GM04504 (cell line): ENCODE data around the gene ZNF273.

Experiments used
- DNase-seq: peaks from one replicate; pipeline ENCODE4 v3.0.0-alpha.2; 2012; ENCODE audit warnings: low read depth

Gene ZNF273

DNA sequence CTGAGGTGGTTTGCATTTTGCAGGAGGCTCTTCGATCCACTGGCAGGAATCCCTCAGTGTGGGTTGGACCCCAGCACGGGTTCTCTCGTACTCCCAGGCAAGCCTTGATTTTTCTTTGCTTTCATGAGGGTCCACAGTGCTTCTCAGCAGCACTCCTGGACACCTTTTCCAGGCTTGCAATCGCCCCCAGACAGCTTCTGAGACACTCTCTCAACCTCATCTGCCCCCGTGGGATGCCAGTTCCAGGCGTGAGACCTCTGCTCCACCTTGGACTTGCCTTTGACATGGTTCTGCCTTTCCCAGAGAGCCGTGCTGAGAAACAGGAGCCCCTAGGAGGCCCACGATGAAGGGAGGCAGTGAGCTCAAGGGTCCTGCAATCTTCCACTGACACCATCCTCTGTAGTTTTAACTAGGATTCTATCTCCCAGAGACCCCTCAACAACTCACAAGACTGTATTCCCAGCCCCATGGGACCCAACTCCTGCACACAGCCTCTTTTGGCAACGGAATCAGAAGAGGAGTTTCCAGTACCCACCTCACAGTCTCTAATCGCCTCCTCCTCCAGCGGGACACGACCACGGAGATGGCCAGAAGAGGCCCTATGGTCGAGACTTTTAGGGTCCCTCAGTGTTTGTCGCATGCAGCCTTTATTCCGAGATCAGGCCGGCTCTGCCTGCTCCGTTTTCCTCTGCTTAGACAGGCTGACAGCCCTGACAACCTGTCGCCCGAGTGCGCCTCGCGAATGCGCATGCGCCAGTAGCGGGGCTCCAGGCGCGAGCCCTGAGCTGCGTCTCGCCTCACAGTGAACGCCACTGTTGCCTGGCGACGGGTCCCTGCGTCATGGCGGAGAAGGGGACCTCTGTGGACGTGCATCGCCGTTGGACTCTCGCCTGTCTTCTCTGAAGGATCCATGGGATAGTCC, 26.0 kb upstream of the ZNF273 start:
- DNase-seq = no peak

GRCh38 chr7:64877714-64878610, 25.1 kb upstream of the ZNF273 start:
- no peak for DNase-seq

GRCh38 chr7:64878684-64879083, 24.4 kb upstream of the ZNF273 start:
- no peak for DNase-seq

- no peak for DNase-seq
These were observed 23.9 kb upstream of the ZNF273 start for GRCh38 chr7:64879086-64879730.

GRCh38 chr7:64879800-64880199, 23.3 kb upstream of the ZNF273 start:
- DNase-seq = no peak

GRCh38 chr7:64880322-64881297, 22.5 kb upstream of the ZNF273 start:
- no peak for DNase-seq

- no peak for DNase-seq
These were observed 21.4 kb upstream of the ZNF273 start for GRCh38 chr7:64881461-64882287.

DNA sequence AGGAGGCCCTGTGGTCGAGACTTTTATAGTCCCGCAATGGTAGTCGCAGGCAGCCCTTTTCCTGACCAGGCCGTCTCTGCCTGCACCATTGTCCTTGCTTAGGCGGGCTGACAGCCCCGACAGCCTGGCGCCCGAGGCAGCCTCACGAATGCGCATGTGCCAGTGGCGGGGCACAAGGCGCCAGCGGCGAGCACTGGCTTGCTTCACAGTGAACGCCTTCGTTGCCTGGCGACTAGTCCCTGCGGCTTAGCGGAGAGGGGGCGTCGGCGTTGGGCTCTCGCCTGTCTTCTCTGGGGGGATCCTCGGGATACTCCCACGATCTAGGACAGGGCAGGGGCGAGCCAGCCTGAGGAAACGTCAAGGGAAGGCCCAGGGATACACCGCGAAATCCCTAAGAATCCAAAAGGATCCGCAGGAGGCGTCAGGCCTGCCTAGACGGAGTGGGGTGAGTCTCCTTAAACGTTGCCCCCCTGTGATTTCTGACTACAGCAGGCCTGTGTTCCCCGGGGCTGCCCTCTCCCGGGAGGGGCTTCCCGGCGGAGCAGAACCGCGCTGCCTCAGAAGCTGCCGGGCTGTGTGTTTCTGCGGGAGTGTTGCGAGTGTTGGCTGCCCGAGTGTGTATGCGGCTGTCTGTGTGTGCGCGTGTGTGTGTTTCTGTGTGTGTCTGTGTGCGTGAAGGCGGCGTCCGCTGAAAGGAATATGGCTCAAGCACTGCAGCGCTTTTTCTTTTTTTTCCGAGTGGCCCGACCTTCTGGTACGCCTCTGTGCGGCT, 20.5 kb upstream of the ZNF273 start:
- no peak for DNase-seq

- no peak for DNase-seq
These were observed 19.8 kb upstream of the ZNF273 start for GRCh38 chr7:64883113-64883905.

DNA sequence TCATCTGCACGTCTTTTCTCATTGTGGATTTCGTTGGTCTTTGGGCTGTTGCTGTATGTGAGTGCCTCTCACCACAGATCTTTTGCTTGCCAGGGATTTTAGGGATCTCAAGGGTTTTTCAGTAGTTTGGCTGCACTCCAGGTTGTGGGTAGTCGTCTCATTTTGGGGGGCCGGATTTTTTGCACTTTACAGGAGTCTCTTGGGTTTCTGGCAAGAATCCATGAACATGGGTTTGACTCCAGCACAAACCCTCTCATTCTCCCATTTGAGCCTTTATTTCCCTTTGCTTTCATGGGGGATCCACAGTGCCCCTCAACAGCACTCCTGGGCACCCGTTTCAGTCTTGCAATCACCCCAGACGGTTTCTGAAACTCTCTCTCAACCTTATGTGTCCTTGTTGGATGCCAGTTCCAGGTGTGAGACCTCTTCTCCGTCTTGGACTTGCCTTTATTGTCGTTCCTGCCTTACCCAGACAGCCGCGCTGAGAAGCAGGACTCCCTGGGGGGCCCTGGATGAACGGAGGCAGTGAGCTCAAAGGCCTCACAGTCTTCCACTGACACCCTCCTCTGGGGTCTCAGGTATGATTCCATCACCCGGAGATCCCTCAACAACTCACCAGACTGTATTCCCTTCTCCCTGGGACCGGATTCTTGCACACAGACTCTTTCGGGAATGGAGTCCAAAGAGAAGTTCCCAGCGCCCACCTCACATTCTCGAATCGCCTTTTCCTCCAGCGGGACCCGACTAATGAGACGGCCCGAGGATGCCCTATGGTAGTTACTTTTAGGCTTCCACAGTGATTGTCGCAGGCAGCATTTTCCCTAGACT, 18.8 kb upstream of the ZNF273 start:
- no peak for DNase-seq

GRCh38 chr7:64884913-64885370, 18.1 kb upstream of the ZNF273 start:
- no peak for DNase-seq

GRCh38 chr7:64885520-64886240, 17.4 kb upstream of the ZNF273 start:
- no peak for DNase-seq

GRCh38 chr7:64886956-64887545, 16.0 kb upstream of the ZNF273 start:
- no peak for DNase-seq

DNA sequence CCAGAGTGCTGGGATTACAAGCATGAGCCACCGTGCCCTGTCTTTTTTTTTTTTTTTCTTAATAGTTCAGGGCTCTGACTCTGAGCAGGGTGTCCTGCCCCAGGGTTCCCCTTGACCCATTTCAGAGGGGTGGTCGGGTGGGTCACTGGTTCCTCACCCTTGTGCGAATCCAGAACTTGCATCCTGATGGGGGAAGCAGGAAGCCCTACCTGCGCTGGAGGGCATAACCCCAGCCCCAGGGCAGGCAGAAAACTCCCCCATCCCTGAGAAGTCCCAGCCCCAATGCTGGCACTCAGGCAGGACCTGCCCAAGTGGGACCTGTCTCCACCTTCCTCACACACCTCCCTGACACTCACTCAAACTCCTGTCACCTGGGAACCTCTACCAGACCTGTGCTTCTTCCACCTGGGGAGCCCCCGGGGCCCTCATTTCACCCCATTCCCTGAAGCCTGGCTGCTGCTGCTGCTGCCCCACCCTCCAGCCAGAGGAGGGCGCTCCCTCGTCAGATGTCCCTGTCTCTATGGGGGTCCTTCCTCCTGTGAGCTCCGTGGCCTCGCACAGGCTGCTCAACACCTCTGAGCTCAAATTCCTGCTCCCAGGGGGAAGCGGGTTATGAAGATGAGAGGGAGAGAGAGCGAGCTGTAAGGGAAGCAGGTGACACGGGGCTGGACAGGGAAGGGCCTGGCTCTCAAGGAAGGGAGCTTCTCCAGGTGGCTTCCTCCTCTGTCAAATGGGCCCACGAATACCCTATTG, 15.1 kb upstream of the ZNF273 start:
- no peak for DNase-seq

DNA sequence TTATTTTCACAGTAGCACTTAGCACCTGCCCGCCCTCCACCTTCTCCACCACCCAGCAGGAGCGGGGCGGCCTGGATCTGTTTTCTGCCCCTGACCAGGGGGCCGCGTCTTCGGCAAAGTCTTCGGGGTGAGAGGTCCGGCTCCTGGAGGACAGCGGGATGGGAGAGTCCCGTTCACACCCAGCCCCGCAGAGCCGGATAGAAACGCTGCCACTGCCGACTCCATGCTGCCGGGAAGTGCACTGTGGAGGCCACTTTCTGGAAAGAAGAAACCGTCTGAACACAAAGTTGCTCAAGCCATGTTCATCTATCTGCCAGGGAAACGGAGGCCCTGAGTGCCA, 14.5 kb upstream of the ZNF273 start:
- no peak for DNase-seq
